ENCODE results near the gene SP9. TPM values are rescaled to one million over a fixed set of nuclear protein-coding genes. Genes with fewer than 3 reads are reported as not detected.

SP9 gene
- polyA plus RNA-seq, 1 donor (not counting 4 experiments of a cell fraction or from before 2014, with no cell fraction given), result not detected

- TF ChIP-seq, protein P1, sequence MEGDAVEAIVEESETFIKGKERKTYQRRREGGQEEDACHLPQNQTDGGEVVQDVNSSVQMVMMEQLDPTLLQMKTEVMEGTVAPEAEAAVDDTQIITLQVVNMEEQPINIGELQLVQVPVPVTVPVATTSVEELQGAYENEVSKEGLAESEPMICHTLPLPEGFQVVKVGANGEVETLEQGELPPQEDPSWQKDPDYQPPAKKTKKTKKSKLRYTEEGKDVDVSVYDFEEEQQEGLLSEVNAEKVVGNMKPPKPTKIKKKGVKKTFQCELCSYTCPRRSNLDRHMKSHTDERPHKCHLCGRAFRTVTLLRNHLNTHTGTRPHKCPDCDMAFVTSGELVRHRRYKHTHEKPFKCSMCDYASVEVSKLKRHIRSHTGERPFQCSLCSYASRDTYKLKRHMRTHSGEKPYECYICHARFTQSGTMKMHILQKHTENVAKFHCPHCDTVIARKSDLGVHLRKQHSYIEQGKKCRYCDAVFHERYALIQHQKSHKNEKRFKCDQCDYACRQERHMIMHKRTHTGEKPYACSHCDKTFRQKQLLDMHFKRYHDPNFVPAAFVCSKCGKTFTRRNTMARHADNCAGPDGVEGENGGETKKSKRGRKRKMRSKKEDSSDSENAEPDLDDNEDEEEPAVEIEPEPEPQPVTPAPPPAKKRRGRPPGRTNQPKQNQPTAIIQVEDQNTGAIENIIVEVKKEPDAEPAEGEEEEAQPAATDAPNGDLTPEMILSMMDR (optimal IDR thresholded peaks at IDR 0.05 in 1 of 3, IDR thresholded peaks at IDR 0.05 in 1 of 3, conservative IDR thresholded peaks at IDR 0.05 in 1 of 3; ENCODE audit: extremely low read depth in 1 of 3, insufficient read depth in 2 of 3, low read length in 3 of 3), result no peak
- no peak for TF ChIP-seq EZH2 (IDR thresholded peaks at IDR 0.05; ENCODE audit: low read length)
- Histone ChIP-seq H3K9me3 (ENCODE audit: control insufficient read depth, low read depth, low read length) (no peaks in the 10 kb centered on the region), H2AFZ (ENCODE audit: control insufficient read depth, low read length) (no peak overlapping the region), H3K4me1 (ENCODE audit: control insufficient read depth, extremely low read depth, insufficient read depth, low read length) (peaks cover 19% of the 10 kb centered on the region), H3K79me2 (ENCODE audit: control insufficient read depth, insufficient read depth, low read length) (no peaks in the 10 kb centered on the region), H3K9me1 (ENCODE audit: control insufficient read depth, extremely low read depth, insufficient read depth, low read length) (no peaks in the 10 kb centered on the region), H4K20me1 (ENCODE audit: control insufficient read depth, extremely low read depth, insufficient read depth, low read length) (peaks cover 3% of the 10 kb centered on the region), H3K27me3 (ENCODE audit: control insufficient read depth, extremely low read depth, insufficient read depth, low read length) (peaks cover 97% of the 10 kb centered on the region), H3K27ac (ENCODE audit: control insufficient read depth, insufficient read depth, low read length) (no peak overlapping the region), H3K36me3 (ENCODE audit: control insufficient read depth in 2 of 2, extremely low read depth in 1 of 2, insufficient read depth in 2 of 2, low read length in 2 of 2) (no peaks in the 10 kb centered on the region), H3K4me2 (ENCODE audit: control insufficient read depth, extremely low read depth, insufficient read depth, low read depth, low read length) (peak overlapping the region; percentile 67), H3K4me3 (ENCODE audit: control insufficient read depth in 2 of 3, extremely low read depth in 1 of 3, insufficient read depth in 2 of 3, low read depth in 1 of 3, low read length in 3 of 3) (no peak overlapping the region), H3K9ac (ENCODE audit: control insufficient read depth, extremely low read depth, insufficient read depth, low read length) (no peak overlapping the region)
- dilution Hi-C loops (cut with MboI; ENCODE audit: extremely low pct_ligation_motif_present, low sequenced_read_pairs), result no loop called here
- FAIRE-seq (no peak), DNase-seq (ENCODE audit: low read depth, low spot score) (no peak)
Observed at GRCh38 chr2:174332217-174332963, 2.4 kb upstream of the SP9 start.

- Histone ChIP-seq H3K4me2 (ENCODE audit: control insufficient read depth, extremely low read depth, insufficient read depth, low read depth, low read length) (peak overlapping the region; percentile 67), H3K27me3 (ENCODE audit: control insufficient read depth, extremely low read depth, insufficient read depth, low read length) (peaks cover 97% of the 10 kb centered on the region), H2AFZ (ENCODE audit: control insufficient read depth, low read length) (no peak overlapping the region), H3K9ac (ENCODE audit: control insufficient read depth, extremely low read depth, insufficient read depth, low read length) (no peak overlapping the region), H3K9me1 (ENCODE audit: control insufficient read depth, extremely low read depth, insufficient read depth, low read length) (no peaks in the 10 kb centered on the region), H3K36me3 (ENCODE audit: control insufficient read depth in 2 of 2, extremely low read depth in 1 of 2, insufficient read depth in 2 of 2, low read length in 2 of 2) (no peaks in the 10 kb centered on the region), H4K20me1 (ENCODE audit: control insufficient read depth, extremely low read depth, insufficient read depth, low read length) (peaks cover 3% of the 10 kb centered on the region), H3K4me3 (ENCODE audit: control insufficient read depth in 2 of 3, extremely low read depth in 1 of 3, insufficient read depth in 2 of 3, low read depth in 1 of 3, low read length in 3 of 3) (peak overlapping the region in 1 of 3 experiments; percentile 45), H3K27ac (ENCODE audit: control insufficient read depth, insufficient read depth, low read length) (no peak overlapping the region), H3K4me1 (ENCODE audit: control insufficient read depth, extremely low read depth, insufficient read depth, low read length) (peaks cover 12% of the 10 kb centered on the region), H3K9me3 (ENCODE audit: control insufficient read depth, low read depth, low read length) (no peaks in the 10 kb centered on the region), H3K79me2 (ENCODE audit: control insufficient read depth, insufficient read depth, low read length) (no peaks in the 10 kb centered on the region)
- dilution Hi-C loops (cut with MboI; ENCODE audit: extremely low pct_ligation_motif_present, low sequenced_read_pairs), result no loop called here
- TF ChIP-seq, protein P1 (optimal IDR thresholded peaks at IDR 0.05 in 1 of 3, IDR thresholded peaks at IDR 0.05 in 1 of 3, conservative IDR thresholded peaks at IDR 0.05 in 1 of 3; ENCODE audit: extremely low read depth in 1 of 3, insufficient read depth in 2 of 3, low read length in 3 of 3), result no peak
- TF ChIP-seq EZH2 (IDR thresholded peaks at IDR 0.05; ENCODE audit: low read length), result no peak
- DNase-seq (ENCODE audit: low read depth, low spot score) (no peak), FAIRE-seq (no peak)
Observed at GRCh38 chr2:174333017-174333371, 1.8 kb upstream of the SP9 start.
